Suppressor macrophage treated with lipopolysaccharide for 4 hours (primary cell): ENCODE measurements around the gene TFB1M.

Experiments
- DNase-seq: peaks from one replicate; pipeline ENCODE4 v3.0.0-alpha.2; 2020

TFB1M gene

GRCh38 chr6:155262655-155263054, 51.6 kb downstream of the TFB1M start:
- DNase-seq = no peak

GRCh38 chr6:155261111-155261900, 53.0 kb downstream of the TFB1M start:
- DNase-seq = no peak

- no peak for DNase-seq
These were observed 53.6 kb downstream of the TFB1M start for GRCh38 chr6:155260686-155261085.

GRCh38 chr6:155259897-155260296, 54.4 kb downstream of the TFB1M start:
- no peak for DNase-seq

- DNase-seq = no peak
These were observed 55.1 kb downstream of the TFB1M start for GRCh38 chr6:155259204-155259603.

GRCh38 chr6:155257796-155258195, 56.5 kb downstream of the TFB1M start:
- DNase-seq = no peak

GRCh38 chr6:155256122-155256795, 58.0 kb downstream of the TFB1M start:
- DNase-seq = no peak

- DNase-seq = no peak
These were observed 60.1 kb downstream of the TFB1M start for GRCh38 chr6:155254139-155254538.

- no peak for DNase-seq
These were observed 60.9 kb downstream of the TFB1M start for GRCh38 chr6:155253337-155253736.

GRCh38 chr6:155252581-155252980, 61.7 kb downstream of the TFB1M start:
- DNase-seq = no peak

GRCh38 chr6:155250701-155251381, 63.4 kb downstream of the TFB1M start:
- DNase-seq = no peak

GRCh38 chr6:155248008-155249001, 66.0 kb downstream of the TFB1M start:
- peak; percentile 43 for DNase-seq

GRCh38 chr6:155247618-155248007, 66.7 kb downstream of the TFB1M start:
- no peak for DNase-seq

GRCh38 chr6:155246825-155247224, 67.5 kb downstream of the TFB1M start:
- DNase-seq = no peak

- no peak for DNase-seq
These were observed 68.5 kb downstream of the TFB1M start for GRCh38 chr6:155245831-155246230.

- no peak for DNase-seq
These were observed 69.1 kb downstream of the TFB1M start for GRCh38 chr6:155245193-155245592.

- DNase-seq = no peak
These were observed 69.8 kb downstream of the TFB1M start for GRCh38 chr6:155244434-155244833.

GRCh38 chr6:155241966-155242365, 72.3 kb downstream of the TFB1M start:
- no peak for DNase-seq

GRCh38 chr6:155240905-155241600, 73.2 kb downstream of the TFB1M start:
- no peak for DNase-seq

GRCh38 chr6:155237613-155238012, 76.7 kb downstream of the TFB1M start:
- no peak for DNase-seq

GRCh38 chr6:155235087-155235486, 79.2 kb downstream of the TFB1M start:
- DNase-seq = no peak

- DNase-seq = no peak
These were observed 79.6 kb downstream of the TFB1M start for GRCh38 chr6:155234687-155235086.
